ENCODE results near the gene POLR2C.

GRCh38 chr16:57423152-57423551 is 39.3 kb upstream of the POLR2C start:
- no peak for TF ChIP-seq MXI1 (IDR thresholded peaks at IDR 0.05; ENCODE audit: borderline replicate concordance, low read depth, low read length)
- no peak for TF ChIP-seq POLR2AphosphoS5 (IDR thresholded peaks at IDR 0.05; ENCODE audit: low read depth, low read length)
- no peak for TF ChIP-seq REST (IDR thresholded peaks at IDR 0.05; ENCODE audit: borderline replicate concordance in 1 of 2, low read depth in 1 of 2, low read length in 2 of 2)
- TF ChIP-seq CTCF (CRISPR knock-in tag; IDR thresholded peaks at IDR 0.05): no peak
- TF ChIP-seq RFX1 (IDR thresholded peaks at IDR 0.05): no peak
- TF ChIP-seq MZF1 (CRISPR knock-in tag; IDR thresholded peaks at IDR 0.05; ENCODE audit: borderline replicate concordance): no peak
- no peak for TF ChIP-seq NFRKB (IDR thresholded peaks at IDR 0.05)
